ENCODE results near the gene RUNDC3A.
A peak's percentile ranks its signal among the peaks of the same experiment; 100 is the strongest.

The RUNDC3A gene

DNA sequence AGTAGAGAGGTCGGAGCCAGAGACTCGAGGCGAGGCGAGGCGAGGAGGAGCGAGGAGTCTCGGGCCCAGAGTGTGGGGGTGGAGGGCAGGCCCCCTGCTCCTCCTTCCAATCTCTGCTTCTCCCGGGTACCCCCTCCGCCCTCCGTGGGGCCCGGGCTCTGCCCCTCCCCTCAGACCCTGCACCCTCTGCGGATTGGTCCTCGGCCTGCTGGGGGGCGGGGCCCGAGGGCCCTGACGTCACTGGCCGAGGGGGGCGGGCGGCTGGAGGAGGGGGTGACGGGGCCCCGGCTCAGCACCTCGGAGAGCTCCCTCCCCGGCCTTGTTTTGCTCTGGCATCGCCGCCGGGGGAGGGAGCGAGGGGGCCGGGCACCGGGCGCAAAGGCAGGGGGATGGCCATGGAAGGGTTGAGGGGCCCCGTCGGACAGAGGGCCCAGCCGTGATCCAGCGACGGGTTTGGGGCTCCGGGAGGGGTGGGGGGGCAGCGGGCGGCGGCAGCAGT, at the start of gene RUNDC3A:
Gene RUNDC3A (plus strand): TSS at position 282 of the 499 bp plus-strand sequence. CDS start 232 bp downstream, outside the sequence.
- DNase-seq, result peak; percentile 82

GRCh38 chr17:44258811-44259351, 49.5 kb upstream of the RUNDC3A start:
- DNase-seq, result no peak

- DNase-seq, result no peak
Measured at GRCh38 chr17:44260296-44260695, 48.1 kb upstream of the RUNDC3A start.

DNA sequence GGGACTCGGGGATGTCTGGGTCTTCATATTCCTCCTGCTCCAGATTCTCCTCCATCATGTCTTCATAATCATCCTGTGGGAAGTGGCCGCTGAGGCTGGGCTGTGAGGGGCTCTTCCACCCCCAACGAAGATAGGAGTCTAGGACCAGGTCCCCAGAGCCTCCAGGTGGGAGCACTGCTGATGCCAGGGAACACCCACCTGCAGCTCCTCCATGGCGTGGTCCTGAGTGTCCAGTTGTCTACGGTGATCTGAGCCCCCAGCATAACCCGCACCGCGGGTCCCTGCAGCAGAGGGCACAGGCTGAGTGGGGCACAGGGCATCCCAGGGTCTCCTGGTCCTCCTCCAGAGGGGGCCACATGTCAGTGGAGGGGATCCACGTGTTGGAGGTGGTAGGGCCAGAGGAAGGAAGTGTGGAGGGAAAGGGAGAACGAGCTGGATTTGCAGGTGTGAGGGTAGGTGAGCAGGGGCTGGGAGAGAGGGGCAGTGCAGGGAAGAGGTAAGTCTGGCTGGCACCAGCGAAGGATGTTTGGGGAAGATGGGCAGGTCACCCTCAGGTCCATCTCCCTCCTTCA, 45.7 kb upstream of the RUNDC3A start:
- DNase-seq, result no peak

GRCh38 chr17:44263345-44263902, 45.0 kb upstream of the RUNDC3A start:
- no peak for DNase-seq

DNA sequence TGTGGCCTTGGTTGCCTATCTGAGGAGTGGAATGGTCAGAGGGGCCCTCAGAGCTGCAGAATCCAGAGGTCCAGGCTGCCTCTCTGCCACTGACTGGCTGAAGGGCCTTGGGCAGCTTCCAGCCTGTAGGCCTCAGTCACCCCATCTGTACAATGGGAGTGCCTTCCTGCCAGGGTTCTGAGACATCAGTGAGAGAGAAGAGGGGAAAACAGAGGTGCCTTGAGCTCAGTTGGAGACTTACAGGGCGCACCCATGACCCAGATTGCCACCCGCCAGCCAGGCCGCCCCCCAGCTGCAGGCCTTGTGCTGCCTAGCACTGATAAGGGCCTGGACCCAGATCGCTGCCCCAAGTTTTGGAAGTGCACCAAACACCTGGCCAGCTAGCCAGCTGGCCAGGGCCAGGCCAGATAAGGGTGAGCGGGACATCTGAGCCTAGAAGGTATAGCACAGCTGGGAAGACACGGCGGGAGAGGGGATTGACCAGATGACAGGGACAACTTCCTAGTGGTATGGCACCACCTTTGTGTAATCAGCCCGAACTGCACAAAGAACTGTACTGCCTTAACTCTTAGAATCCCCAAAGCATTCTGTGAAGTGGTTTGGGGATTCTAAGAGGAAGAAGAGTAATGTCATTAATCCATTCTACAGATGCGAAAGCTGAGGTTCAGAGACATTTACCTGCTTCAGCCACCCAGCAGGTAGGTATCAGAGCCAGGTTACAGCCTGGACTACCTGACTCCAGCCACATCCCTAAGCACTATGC, 41.8 kb upstream of the RUNDC3A start:
- DNase-seq, result no peak

- DNase-seq, result no peak
Measured at GRCh38 chr17:44267165-44267455, 41.3 kb upstream of the RUNDC3A start.

GRCh38 chr17:44267818-44268490, 40.4 kb upstream of the RUNDC3A start, which contains the start of gene SLC4A1:
SLC4A1 (minus strand) TSS chr17:44268135; CDS start chr17:44262866, 5,269 bp downstream.
- no peak for DNase-seq

- DNase-seq, result no peak
Measured at GRCh38 chr17:44268709-44269534, 39.5 kb upstream of the RUNDC3A start.

- DNase-seq, result no peak
Measured at GRCh38 chr17:44269535-44270240, 38.7 kb upstream of the RUNDC3A start.

- no peak for DNase-seq
Measured at GRCh38 chr17:44272321-44272951, 36.0 kb upstream of the RUNDC3A start.

DNA sequence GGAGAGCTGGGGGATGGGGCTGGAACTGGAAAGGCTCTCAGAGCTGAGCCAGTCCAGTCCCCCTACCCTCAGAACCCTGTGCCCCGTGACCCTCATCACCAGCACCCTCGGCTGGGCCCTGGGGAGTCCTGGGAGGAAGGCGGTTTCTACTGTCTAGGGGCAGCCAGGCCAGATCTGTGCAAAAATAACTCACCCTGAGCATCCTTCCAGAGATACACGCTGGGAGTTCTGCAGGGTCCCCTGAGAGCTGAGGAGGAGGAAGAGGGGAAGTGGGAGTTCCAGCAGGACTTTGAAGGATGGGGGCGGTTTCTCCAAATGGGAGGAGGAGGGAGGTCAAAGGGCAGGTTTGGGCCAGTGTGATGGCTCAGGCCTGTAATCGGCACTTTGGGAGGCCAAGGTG, 35.4 kb upstream of the RUNDC3A start:
- DNase-seq, result no peak

DNA sequence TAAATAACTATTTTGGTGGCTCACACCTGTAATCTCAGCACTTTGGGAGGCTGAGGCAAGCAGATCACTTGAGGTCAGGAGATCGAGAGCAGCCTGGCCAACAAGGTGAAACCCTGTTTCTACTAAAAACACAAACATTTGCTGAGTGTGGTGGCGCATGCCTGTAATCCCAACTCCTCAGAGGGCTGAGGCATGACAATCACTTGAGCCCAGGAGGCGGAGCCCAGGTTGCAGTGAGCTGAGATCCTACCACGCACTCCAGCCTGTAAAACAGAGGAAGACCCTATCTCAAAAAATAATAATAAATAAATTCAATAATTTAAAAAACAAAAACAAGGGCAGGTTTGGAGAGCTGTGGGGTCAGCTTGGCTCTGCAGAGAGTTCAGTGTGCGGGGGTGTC, 34.8 kb upstream of the RUNDC3A start:
- DNase-seq, result no peak

DNA sequence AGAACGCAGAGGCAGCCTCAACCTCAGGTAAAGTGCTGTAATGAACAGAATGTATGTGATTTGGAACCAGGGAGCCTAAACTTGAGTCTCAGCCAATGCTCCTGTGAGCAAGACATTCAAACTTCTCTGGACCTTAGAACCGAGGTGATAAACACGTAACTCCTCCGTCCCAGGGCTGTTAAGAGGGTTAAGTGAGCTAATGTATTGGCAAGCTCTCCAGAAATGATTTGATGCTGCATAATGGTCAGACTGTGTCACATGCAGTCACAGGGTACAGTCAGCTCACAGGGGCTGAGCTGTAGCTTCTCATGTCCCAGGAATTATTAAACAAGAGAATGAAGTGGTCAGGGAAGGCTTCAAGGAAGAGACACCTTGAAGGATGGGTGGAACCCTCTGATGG, 30.4 kb upstream of the RUNDC3A start:
- no peak for DNase-seq

DNA sequence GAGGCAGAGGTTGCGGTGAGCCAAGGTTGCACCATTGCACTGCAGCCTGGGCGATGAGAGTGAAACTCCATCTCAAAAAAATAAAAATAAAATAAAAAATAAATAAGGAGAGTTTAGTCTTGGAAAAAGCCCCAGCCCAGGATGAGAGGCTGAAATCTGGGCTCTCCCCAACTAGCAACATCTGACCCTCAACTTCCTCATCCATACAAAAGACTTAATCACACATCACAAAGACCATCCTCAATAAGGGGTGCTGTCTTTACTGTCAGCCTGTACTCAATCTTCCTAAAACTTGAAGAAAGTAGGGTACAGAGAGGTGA, 29.1 kb upstream of the RUNDC3A start:
- no peak for DNase-seq

DNA sequence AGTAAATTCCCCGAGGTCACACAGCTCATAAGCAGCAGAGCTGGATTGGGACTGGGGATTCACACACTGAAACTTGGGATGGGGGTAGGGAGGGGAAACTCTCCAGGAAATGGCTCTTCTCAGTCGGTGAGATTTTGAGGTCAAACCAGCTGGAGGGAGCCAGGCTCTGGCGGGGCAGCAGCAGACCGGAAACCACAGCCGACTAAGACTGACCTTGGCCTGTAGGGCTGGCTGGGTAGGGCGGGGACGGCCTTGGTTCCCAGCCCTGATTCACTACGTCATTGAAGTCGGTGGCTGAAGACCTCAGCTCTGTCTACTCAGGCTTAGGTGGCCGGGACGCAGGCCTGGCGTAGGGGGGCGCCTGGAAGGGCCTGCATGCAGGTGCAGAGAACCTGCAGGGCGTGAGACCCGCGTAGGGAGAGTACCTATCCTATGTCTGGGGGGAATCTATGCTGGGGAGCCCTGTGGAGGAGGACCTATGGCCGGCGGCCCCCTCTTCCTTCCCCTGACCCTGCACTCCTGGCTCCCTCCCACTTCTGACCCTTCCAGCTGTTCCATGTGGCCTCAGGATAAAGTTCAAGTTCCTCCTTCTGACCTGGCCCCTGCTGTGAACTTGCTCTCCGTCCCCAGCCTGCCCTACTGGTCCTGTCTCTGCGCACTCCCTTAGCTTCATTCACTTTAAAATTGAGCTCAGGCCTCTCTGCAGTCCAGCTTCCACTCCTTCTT, 28.6 kb upstream of the RUNDC3A start:
- DNase-seq, result no peak

DNA sequence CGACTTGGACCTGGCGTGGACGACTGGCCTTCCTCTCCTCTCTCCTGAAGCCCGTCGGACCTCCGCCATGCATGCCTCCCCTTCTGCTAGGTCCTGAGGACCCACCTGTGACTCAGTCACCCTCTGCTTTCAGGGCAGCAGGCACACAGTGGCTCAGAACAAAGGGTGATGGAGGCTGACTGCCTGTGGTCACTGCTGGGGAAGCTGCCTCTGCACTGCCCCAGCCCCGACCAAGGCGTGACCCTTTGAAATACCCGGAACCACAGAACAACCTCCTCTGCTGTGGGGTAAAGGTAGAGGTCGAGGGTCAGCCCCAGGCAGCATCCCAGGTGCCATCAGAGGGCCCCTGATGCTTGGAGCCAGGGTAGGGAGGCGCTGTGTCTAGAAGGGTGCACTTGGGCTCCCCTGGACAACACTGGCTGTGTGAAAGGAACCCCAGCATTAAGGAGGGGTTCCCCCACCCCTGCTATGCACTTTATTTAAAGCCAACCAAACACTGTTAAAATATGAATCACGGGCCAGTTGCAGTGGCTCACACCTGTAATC, 27.9 kb upstream of the RUNDC3A start:
- DNase-seq, result no peak

GRCh38 chr17:44281570-44281969, 26.8 kb upstream of the RUNDC3A start:
- DNase-seq, result no peak

DNA sequence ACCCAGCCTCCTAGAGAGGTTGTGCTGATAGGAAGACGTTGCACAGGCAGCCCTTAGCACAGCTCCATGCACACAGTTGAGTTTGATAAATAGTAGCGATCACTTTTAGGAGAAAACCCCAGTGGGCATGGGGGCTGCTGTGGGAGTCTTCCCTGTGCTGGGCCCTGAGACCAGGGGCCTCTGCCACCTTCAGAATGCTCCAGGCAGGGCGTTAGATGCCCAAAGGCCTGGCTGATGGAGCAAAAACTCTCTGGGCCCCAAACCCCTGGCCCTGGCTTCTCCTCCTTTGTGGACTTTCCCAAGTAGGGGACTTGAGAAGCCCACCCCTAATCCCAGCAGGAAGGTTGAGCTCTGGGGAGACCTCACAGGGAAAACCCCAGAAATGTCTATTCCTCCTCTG, 26.1 kb upstream of the RUNDC3A start:
- no peak for DNase-seq

GRCh38 chr17:44283344-44284023, 24.9 kb upstream of the RUNDC3A start:
- no peak for DNase-seq

All from stimulated activated CD4-positive, alpha-beta T cell treated with anti-CD3 and anti-CD28 coated beads, Interleukin-1b, Interleukin-23, amount 100 ng/mL, for 48 hours (primary cell).